B cell (primary cell): Measurements from ENCODE around the gene KCND3. TPM values are rescaled to one million over a fixed set of nuclear protein-coding genes. Genes with fewer than 3 reads are reported as not detected.

Source experiments
- ATAC-seq: fragments of 200-7000 bp; cut with Tn5 transposase; one replicate; pipeline ENCODE4 v1.10.0; 2021; ENCODE audit warnings: low read depth, mild to moderate bottlenecking, moderate number of reproducible peaks, moderate library complexity
- CTCF ChIA-PET: fragments of 350-600 bp; sonication (Branson Sonifier 250); formaldehyde crosslinking; loops from one replicate; lab custom pipeline; 2021; ENCODE audit warnings: antibody characterized with exemption, inconsistent platforms; lab: Charles Lee
- POLR2A ChIA-PET: fragments of 350-600 bp; sonication (Branson Sonifier 250); formaldehyde crosslinking; loops from one replicate; lab custom pipeline; 2021; ENCODE audit warnings: antibody characterized with exemption; lab: Charles Lee
- DNase-seq: peaks from one replicate; pipeline ENCODE4 v3.0.0; 2013
- H2AFZ ChIP-seq: 2 replicates; pipeline ENCODE4 v1.6.1; 2012; ENCODE audit warnings: mild to moderate bottlenecking, low read depth, low read length; ENCODE audit not compliant: insufficient read depth, poor library complexity, severe bottlenecking
- H3K27ac ChIP-seq, 2 donors: 1 replicate in 1 of 2; 2 replicates in 1 of 2; pipeline ENCODE4 v1.5.1; 2012 to 2013; ENCODE audit warnings: low read length in 2 of 2, mild to moderate bottlenecking in 2 of 2, moderate library complexity in 1 of 2
- H3K27me3 ChIP-seq, 4 experiments: fragments of 200-600 bp in 1 of 4; sonication (generic) in 1 of 4; replicated peaks in 1 of 4; 1 replicate in 2 of 4; 2 replicates in 2 of 4; pipeline versions ENCODE4 v1.6.1 to v1.7.0; 2013 to 2016; ENCODE audit warnings: low read length in 3 of 4, mild to moderate bottlenecking in 2 of 4, mixed read lengths in 1 of 4, moderate library complexity in 1 of 4; ENCODE audit not compliant: insufficient read depth in 4 of 4, control insufficient read depth in 3 of 4; ENCODE audit errors: control extremely low read depth in 1 of 4
- H3K36me3 ChIP-seq, 2 experiments: replicated peaks in 1 of 2; 1 replicate in 1 of 2; 2 replicates in 1 of 2; pipeline versions ENCODE4 v1.6.1 to v1.7.1; 2013; ENCODE audit warnings: low read length in 1 of 2; ENCODE audit not compliant: insufficient read depth in 2 of 2, control insufficient read depth in 1 of 2; ENCODE audit errors: control extremely low read depth in 1 of 2, extremely low read depth in 1 of 2
- H3K4me1 ChIP-seq, 2 donors: fragments of 200-600 bp in 1 of 2; sonication (generic) in 1 of 2; 1 replicate in 1 of 2; 2 replicates in 1 of 2; pipeline versions ENCODE4 v1.5.1 to v1.6.1; 2013 to 2017; ENCODE audit warnings: low read length in 2 of 2; ENCODE audit not compliant: control insufficient read depth in 2 of 2, insufficient read depth in 2 of 2
- H3K4me2 ChIP-seq: replicated peaks from 2 replicates; pipeline ENCODE3; 2012; ENCODE audit warnings: mild to moderate bottlenecking, low read depth, low read length; ENCODE audit not compliant: poor library complexity, severe bottlenecking
- H3K4me3 ChIP-seq, 5 experiments: fragments of 200-600 bp in 1 of 5; sonication (generic) in 1 of 5; 1 replicate in 3 of 5; 2 replicates in 2 of 5; pipeline versions ENCODE4 v1.5.1 to v1.7.0; 2011 to 2016; ENCODE audit warnings: low read length in 4 of 5, mild to moderate bottlenecking in 4 of 5, low read depth in 2 of 5, control low read depth in 1 of 5, moderate library complexity in 1 of 5; ENCODE audit not compliant: insufficient read depth in 1 of 5; ENCODE audit errors: control extremely low read depth in 1 of 5, extremely low read depth in 1 of 5
- H3K79me2 ChIP-seq: fragments of 200-600 bp; sonication (generic); one replicate; pipeline ENCODE4 v1.6.0; 2016; ENCODE audit warnings: low read length; ENCODE audit not compliant: control insufficient read depth, insufficient read depth
- H3K9ac ChIP-seq: fragments of 200-600 bp; sonication (generic); 2 replicates; pipeline ENCODE4 v1.6.1; 2017; ENCODE audit warnings: mild to moderate bottlenecking, low read length, moderate library complexity
- H3K9me3 ChIP-seq, 3 donors: one replicate each; pipeline versions ENCODE4 v1.6.1 to v1.7.1; 2013; ENCODE audit warnings: low read length in 2 of 3; ENCODE audit not compliant: control insufficient read depth in 2 of 3, insufficient read depth in 1 of 3; ENCODE audit errors: control extremely low read depth in 1 of 3
- H4K20me1 ChIP-seq: 2 replicates; pipeline ENCODE4 v1.6.0; 2012; ENCODE audit warnings: mild to moderate bottlenecking, low read length; ENCODE audit not compliant: insufficient read depth, control insufficient read depth, poor library complexity, severe bottlenecking
- H3K27ac Mint-ChIP-seq: one replicate; pipeline ENCODE4 v1.8.0; 2021; ENCODE audit warnings: mixed read lengths
- H3K27me3 Mint-ChIP-seq: one replicate; pipeline ENCODE4 v1.8.0; 2021; ENCODE audit warnings: mixed read lengths
- H3K4me1 Mint-ChIP-seq: one replicate; pipeline ENCODE4 v1.8.0; 2021; ENCODE audit warnings: mixed read lengths
- H3K4me3 Mint-ChIP-seq: one replicate; pipeline ENCODE4 v1.8.0; 2021; ENCODE audit warnings: mixed read lengths
- H3K9me3 Mint-ChIP-seq: one replicate; pipeline ENCODE4 v1.8.0; 2022; ENCODE audit warnings: mixed read lengths; ENCODE audit not compliant: insufficient read depth
- CTCF ChIP-seq: fragments of 200-600 bp; IDR thresholded peaks from one replicate; pipeline ENCODE4 v1.8.0; 2022; ENCODE audit warnings: antibody characterized with exemption, mild to moderate bottlenecking
- EZH2 ChIP-seq: IDR thresholded peaks from 2 replicates; pipeline ENCODE4 v1.6.1; 2012; ENCODE audit warnings: borderline replicate concordance, low read depth, mild to moderate bottlenecking, moderate library complexity, low read length; ENCODE audit not compliant: insufficient read depth, poor library complexity, severe bottlenecking
- WGBS: methylation state at CpG from one replicate; pipeline ENCODE4 v1.1.5; 2013; ENCODE audit warnings: missing lambda C conversion rate; ENCODE audit not compliant: insufficient coverage; 5-methylcytosine and 5-hydroxymethylcytosine counted together
- intact Hi-C: fragments of 100-400 bp; cut with micrococcal nuclease; formaldehyde crosslinking; loops from one replicate; pipeline ENCODE4 v1.10.0; 2022
- polyA plus RNA-seq: library from polyadenylated mRNA; depleted of rRNA; stranded (reverse); fragments of >200 nt; gene quantifications from 2 replicates; pipeline ENCODE4 v1.2.3, GENCODE V29; 2012
- total RNA-seq, 2 donors: library from RNA; stranded (reverse); fragments of 120-200 nt in 1 of 2; gene quantifications; 1 replicate in 1 of 2; 2 replicates in 1 of 2; pipeline versions ENCODE4 v1.2.3 to v1.2.4, GENCODE V29; 2013 to 2022

The KCND3 gene
- total and polyA plus RNA-seq, 2 donors (not counting 1 experiment from before 2014, with no cell fraction given), result 0.07 TPM; not detected in 1

GRCh38 chr1:111723871-111724270 is 265.6 kb downstream of the KCND3 start:
- intact Hi-C loops, result no loop called here
- POLR2A ChIA-PET, result interaction anchor here (1.7 kb wide), 1 partner anchor 15 kb away, joined by 7 read pairs; the partner anchor contains the start of gene INKA2
- Histone ChIP-seq H3K79me2 (no peaks in the 10 kb centered on the region), H4K20me1 (no peaks in the 10 kb centered on the region), H3K9ac (no peak overlapping the region), H3K27ac (no peak overlapping the region), H3K4me3 (no peak overlapping the region), H3K27me3 (no peaks in the 10 kb centered on the region), H2AFZ (no peak overlapping the region), H3K4me1 (peaks cover 12 to 19% of the 10 kb centered on the region in 2 donors), H3K4me2 (peak overlapping the region; percentile 38), H3K36me3 (no peaks in the 10 kb centered on the region), H3K9me3 (no peaks in the 10 kb centered on the region)
- Mint-ChIP-seq H3K27me3 (no peaks in the 10 kb centered on the region), H3K9me3 (no peaks in the 10 kb centered on the region), H3K4me1 (peaks cover 21% of the 10 kb centered on the region), H3K4me3 (no peak overlapping the region), H3K27ac (peak overlapping the region; percentile 2)
- CTCF ChIA-PET, result interaction anchor here (1.0 kb wide), 1 partner anchor 40 kb away, joined by 3 read pairs; no protein-coding TSS in a partner anchor
- WGBS, result no CpG with 5 or more reads among the region's 1 CpG
- DNase-seq (no peak), ATAC-seq (no peak)
- no peak for TF ChIP-seq EZH2

DNA sequence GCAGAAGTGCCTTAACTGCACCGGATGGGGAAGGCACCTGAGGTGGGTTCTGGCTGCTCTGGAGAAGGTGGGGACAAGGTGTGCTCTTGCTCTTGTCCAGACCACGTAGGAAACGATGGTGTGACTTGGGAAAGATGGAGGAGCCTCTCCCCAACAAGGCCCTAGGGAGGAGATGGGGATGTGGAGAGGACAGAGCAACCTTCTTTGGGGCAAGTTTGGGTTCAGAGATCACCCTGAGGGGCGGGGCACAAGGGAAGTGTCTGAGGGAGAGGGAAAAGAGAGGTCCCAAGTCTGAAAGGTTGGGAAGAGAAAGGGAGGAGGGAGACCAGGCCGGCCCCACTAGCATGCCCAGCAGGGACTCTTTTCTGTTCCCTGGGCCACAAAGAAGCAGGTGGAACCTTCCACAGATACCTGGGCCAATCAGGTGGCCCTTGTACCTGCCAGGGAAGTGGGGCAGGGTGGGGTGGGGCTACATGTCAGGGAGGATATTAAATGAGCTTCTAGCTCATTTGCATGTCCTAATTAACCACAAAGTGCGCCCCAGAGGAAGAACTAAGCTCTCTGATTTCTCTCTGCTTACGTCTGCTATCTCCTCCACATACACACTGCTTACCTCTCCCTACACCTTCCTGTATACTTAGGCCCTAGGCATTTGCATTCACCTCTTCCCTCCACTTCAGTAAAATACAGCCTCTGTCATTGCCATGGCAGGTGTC is 266.2 kb downstream of the KCND3 start:
- POLR2A ChIA-PET, result interaction anchor here (1.7 kb wide), 1 partner anchor 16 kb away, joined by 7 read pairs; the partner anchor contains the start of gene INKA2
- Mint-ChIP-seq H3K4me3 (no peak overlapping the region), H3K27me3 (no peaks in the 10 kb centered on the region), H3K4me1 (peaks cover 21% of the 10 kb centered on the region), H3K9me3 (no peaks in the 10 kb centered on the region), H3K27ac (peak overlapping the region; percentile 43)
- TF ChIP-seq CTCF (no peak), EZH2 (no peak)
- no peaks in the 10 kb centered on the region for H4K20me1 ChIP-seq
- peak; percentile 72 for DNase-seq
- peak; percentile 80 for ATAC-seq
- no peaks in the 10 kb centered on the region for H3K79me2 ChIP-seq
- no peak overlapping the region for H3K27ac ChIP-seq
- peaks cover 12 to 19% of the 10 kb centered on the region in 2 donors for H3K4me1 ChIP-seq
- no peaks in the 10 kb centered on the region for H3K9me3 ChIP-seq
- H2AFZ ChIP-seq, result no peak overlapping the region
- 79% methylated on average over 7 of the region's 7 CpGs for WGBS
- intact Hi-C loops, result no loop called here
- H3K4me2 ChIP-seq, result peak overlapping the region; percentile 38
- no peaks in the 10 kb centered on the region for H3K27me3 ChIP-seq
- CTCF ChIA-PET, result interaction anchor here (1.0 kb wide), 1 partner anchor 41 kb away, joined by 3 read pairs; no protein-coding TSS in a partner anchor
- no peaks in the 10 kb centered on the region for H3K36me3 ChIP-seq
- H3K9ac ChIP-seq, result no peak overlapping the region
- H3K4me3 ChIP-seq, result no peak overlapping the region
